H54 (cell line): ENCODE measurements around the gene USHBP1.

Source experiments
- DNase-seq: peaks from one replicate; pipeline ENCODE4 v3.0.0; 2011; ENCODE audit warnings: low spot score, mixed read lengths; ENCODE audit not compliant: insufficient read length
- FAIRE-seq: peaks from 3 replicates; lab custom pipeline; 2011; peaks lifted over from hg19 to GRCh38; lab: Jason Lieb, UNC
- POLR2A ChIP-seq: IDR thresholded peaks from 2 replicates; pipeline ENCODE4 v1.6.1; 2011; ENCODE audit warnings: low read depth, mild to moderate bottlenecking, low read length

The USHBP1 gene

DNA sequence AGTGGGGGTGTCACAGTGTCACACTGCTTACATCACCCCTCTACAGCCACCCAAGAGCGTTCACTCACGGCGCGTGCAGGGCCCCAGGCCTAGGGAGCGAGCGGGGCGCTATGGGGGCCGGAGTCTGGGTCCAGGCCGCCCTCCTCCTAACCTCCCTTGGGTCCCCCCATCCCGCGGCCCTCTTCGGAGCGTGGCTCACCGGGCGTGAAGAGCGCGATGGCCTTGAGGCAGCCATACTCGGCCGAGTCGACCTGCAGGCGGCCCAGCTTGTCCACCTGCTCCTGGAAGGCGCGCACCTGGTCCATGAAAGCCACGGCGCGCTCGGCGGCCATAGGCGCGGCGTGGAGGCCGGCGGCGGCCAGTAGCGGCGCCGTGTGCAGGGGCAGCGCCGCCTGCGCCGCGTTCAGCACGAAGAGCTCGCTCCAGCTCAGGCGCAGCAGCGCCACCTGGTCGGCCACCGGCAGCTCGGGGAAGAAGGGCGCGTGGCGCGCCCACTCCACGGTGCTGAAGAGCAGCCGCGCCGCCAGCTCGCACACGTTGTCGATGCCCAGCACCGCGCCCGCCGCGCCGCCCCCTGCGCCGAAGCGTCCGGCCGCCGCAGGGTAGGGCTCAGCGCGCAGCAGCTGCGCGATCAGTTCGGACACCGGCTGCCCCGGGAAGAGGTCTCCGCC lies 29.1 kb downstream of the USHBP1 start:
- FAIRE-seq, result no peak
- no peak for DNase-seq
- no peak for TF ChIP-seq POLR2A

DNA sequence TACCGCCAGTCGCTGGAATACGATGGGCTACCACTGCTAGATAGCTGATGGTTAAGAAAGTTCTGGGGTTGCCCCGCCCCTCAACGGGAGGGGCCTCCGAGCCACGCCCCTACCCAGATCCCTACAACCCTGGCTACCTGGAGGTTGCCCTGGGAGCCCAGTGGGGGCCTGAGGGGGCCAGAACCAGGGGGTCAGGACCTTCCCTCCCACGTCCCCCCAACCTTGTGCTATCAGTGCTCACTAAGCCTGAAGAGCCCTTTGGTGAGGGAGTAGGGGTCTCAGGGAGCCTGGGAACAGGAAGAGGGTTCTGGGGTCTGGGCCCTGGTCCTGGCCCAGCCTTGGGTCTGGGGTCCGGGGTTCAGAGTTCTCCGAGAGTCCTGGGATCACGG lies 29.6 kb downstream of the USHBP1 start:
- FAIRE-seq, result no peak
- peak; percentile 65 for DNase-seq
- TF ChIP-seq POLR2A, result no peak

DNA sequence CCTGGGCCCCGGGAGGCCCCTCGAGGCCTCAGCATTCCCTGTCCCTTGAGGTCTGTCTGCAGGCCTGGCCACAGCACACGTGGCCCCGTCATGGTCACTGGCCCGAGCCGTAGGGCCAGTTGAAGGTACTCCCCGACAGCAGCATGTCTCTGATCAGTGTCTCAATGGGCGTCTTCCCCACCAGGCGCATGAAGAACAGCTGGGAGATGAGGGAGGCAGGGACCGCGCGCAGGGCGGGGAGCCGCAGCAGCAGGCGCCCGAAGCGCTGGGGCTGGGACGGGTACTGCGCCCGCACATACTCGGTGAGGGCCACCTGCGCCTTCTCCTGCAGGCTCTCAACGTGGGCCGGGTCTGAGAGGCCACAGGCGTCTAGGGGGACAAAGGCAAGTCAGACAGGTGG lies 32.3 kb downstream of the USHBP1 start:
- no peak for FAIRE-seq

DNA sequence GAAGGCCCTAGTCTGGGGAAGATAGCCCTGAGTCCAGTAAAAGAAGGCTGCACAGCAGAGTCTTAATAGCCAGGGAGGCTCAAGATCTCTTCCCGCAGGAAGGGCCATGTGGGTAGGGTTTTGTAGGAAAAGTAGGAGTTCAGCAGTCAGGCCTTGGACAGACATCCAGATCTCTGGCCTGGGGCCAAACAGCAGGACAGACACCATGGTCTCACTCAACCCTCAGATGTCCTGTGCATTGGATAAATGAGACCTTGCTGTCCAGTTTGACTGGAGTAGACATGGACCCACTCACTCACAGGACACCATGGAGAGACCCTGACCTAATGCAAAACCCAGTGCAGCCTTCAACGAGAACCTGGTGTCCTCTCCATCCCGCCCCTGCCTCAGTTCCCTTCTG lies 34.7 kb downstream of the USHBP1 start:
- FAIRE-seq (no peak), DNase-seq (no peak)
- TF ChIP-seq POLR2A, result no peak

More for the DNA sequence above, 32.3 kb downstream of the USHBP1 start:
- no peak for TF ChIP-seq POLR2A
- no peak for DNase-seq

DNA sequence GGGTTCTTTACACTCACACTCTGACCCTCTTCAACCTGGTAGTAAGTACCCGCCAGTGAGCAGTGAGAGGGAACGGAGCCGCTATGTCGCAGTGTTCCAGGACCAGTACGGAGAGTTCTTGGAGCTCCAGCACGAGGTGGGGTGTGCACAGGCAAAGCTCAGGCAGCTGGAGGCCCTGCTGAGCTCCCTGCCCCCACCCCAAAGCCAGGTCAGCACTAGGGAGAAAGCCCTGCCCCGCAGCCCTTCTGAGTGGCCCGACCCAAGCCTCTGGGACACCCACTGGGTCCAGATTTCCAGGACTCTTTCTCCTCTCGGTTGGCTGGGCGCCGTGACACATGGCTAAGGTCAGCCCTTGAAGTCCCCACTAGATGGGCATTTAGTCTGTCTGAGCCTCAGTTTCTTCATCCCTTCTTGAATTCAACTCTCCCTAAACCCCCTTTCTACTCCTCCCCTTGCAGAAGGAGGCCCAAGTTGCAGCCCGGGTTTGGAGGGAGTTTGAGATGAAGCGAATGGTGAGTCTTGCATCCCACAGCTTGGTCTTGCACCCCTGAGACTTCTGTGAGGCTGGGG lies 36.7 kb downstream of the USHBP1 start:
- no peak for FAIRE-seq
- TF ChIP-seq POLR2A, result no peak
- DNase-seq, result no peak

DNA sequence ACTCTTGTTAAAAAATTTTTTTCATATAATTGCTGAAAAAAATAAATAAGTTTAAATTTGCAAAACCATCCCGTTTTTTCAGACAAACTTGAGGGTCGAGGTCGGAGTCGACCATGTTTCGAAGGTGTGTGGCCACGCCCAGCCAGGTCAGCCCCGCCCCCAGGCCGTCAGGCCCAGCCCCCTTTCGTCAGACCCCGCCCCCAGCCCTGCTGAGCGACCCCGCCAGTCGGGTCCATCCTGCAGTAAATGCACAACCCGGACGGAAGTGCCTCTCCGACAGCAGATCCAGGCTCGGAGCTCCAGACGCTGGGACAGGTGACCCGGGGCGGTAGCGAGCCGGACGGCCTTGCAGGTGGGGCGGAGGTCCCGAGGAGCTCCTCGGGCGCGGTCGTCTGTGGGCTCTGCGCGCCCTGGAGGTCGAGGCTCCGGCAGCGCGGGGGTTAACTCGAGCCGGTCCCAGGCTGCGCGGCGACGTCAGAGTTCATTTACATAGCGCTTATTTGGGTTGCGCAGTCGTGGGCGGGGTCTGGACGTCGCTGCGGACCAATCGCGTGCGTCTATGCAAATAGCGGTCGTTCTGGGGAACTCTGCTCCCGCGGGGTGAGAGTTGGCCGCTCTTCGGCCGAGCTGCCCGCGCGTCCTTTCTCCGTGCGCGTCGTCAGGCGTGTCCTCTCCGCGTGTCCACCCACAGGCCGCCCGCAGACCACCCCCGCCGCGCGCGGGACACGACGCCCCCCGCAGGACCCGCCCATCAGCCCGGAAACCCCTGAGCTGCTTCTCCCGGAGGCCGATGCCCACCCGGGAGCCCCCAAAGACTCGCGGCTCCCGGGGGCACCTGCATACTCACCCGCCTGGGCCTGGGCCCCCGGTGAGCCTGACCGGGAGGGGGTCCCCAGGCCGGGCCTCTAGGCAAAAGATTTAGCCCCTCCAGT lies 38.3 kb downstream of the USHBP1 start, which contains the start of gene OCEL1:
OCEL1 (plus strand) TSS at position 225 of the 932 bp plus-strand sequence; CDS start at position 247, 22 bp downstream.
- FAIRE-seq (peak; percentile 71), DNase-seq (peak; percentile 89)
- TF ChIP-seq POLR2A, result peak; percentile 84

DNA sequence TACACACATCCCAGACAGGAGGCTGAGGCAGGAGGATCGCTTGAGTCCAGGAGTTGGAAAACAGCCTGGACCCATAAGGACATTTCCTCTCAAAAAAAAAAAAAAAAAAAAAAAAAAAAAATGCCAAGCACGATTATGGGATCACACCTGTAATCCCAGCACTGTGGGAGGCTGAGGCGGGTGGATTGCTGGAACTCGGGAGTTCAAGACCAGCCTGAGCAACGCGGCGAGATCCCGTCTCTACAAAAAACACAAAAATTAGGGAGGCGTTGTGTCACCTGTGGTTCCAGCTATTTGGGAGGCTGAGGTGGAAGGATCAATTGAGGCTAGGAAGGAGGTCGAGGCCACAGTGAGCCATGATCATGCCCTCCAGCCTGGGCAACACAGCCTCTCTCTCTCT lies 39.5 kb downstream of the USHBP1 start:
- DNase-seq (no peak), FAIRE-seq (no peak)
- no peak for TF ChIP-seq POLR2A

DNA sequence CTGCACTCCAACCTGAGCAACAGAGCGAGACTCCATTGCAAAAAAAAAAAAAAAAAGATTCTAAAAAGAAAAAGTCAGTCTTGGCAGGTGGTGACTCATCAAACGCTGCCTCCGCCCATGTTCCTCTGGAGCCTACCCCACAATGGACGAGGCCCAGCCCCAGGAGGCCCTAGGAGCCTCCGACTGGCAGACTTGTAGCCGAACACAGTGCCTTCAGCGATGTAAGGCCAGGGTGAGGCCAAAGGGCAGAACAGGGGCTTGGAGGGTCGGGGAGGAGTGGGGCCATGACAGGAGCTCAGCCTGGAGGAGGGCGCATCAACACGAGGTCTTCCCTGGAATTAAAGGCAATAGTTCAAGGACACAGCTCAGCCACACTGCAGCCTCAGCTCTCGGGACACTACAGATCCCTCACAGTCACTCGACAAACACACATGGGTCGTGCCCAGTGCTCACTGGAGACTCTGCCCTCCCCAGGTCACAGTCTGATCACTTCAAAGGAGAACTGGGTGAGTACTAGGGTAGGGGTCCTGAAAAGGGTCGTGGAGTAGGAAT lies 44.3 kb downstream of the USHBP1 start:
- FAIRE-seq, result no peak
- DNase-seq, result peak; percentile 67
- TF ChIP-seq POLR2A, result no peak

DNA sequence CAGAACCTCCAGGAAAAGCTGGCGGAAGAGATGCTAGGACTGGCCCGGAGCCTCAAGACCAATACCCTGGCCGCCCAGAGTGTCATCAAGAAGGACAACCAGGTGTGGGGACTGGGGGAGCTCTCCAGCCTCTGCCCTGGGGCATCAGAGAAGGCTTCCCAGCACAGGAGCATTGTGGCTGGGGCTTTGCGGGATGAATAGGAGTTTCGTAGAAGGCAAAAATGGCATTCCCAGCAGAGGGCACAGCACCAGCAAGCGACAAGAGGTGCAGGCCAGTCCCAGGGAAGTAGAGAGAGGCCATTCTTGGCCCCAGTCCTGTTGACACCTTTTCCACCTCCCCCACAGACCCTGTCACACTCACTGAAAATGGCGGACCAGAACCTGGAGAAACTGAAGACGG lies 45.3 kb downstream of the USHBP1 start:
- DNase-seq, result no peak
- TF ChIP-seq POLR2A, result no peak
- no peak for FAIRE-seq

DNA sequence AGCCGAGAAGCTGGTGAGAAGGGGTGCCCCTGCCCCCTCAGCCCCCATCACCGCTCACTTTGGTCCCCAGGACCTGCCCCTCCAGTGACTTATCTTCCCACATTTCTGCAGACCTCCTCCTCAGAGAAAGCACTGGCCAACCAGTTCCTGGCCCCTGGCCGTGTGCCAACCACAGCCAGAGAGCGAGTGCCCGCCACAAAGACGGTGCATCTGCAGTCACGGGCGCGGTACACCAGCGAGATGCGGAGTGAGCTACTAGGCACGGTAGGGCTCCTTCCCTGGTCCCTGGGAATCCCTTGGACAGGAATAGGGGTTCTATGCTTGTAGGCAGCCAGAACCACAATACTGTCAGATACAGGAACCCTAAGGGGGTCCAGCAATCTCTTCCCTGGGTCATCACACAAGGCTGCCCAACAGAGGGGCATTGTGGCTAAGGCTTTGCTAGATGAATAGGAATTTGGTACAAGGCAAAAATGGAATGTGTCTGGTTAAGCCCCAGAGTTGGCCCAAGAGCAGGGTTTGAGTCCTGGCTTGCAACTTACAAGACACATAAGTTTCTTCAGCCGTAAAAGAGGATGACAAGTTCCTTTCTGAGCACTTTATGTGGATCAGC lies 48.4 kb downstream of the USHBP1 start:
- DNase-seq (no peak), FAIRE-seq (no peak)
- TF ChIP-seq POLR2A, result no peak

DNA sequence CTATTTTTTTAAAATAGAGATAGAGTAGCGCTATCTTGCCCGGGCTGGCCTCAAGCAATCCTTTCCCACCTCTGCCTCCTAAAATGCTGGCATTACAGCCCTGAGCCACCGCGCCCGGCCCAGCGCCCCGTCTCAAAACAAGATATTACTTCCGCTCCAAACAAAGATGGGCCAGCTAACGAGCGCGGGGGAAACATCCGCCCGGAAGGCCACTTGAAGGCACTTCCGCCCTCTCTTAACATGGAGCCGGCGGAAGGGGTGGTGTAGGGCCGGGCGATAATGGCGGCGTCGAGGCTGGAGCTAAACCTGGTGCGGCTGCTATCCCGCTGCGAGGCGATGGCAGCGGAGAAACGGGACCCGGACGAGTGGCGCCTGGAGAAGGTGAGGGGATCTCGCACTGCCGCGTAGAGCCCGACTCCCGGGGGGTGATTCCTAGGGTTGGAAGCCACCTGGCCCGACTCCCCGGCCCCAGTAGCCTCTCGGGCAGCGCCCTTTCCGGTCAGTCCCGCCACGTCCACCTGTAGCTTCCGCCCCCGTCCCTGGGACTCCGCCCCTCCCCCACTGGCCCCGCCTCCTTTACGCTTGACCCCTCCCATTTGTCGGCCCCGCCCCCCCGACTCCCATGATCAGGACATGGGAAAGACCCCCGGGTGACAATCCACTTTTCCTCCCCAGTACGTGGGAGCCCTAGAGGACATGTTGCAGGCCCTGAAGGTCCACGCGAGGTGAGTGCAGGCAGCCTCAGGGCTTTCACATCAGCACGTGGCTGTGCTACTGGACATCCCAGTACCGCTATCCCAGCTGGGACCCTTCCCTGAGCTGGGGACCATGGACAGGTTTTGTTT lies 49.2 kb downstream of the USHBP1 start, which contains the start of gene USE1:
USE1 (plus strand) TSS at position 231 of the 845 bp plus-strand sequence; CDS start at position 280, 49 bp downstream.
- FAIRE-seq, result no peak
- TF ChIP-seq POLR2A, result peak; percentile 41

DNA sequence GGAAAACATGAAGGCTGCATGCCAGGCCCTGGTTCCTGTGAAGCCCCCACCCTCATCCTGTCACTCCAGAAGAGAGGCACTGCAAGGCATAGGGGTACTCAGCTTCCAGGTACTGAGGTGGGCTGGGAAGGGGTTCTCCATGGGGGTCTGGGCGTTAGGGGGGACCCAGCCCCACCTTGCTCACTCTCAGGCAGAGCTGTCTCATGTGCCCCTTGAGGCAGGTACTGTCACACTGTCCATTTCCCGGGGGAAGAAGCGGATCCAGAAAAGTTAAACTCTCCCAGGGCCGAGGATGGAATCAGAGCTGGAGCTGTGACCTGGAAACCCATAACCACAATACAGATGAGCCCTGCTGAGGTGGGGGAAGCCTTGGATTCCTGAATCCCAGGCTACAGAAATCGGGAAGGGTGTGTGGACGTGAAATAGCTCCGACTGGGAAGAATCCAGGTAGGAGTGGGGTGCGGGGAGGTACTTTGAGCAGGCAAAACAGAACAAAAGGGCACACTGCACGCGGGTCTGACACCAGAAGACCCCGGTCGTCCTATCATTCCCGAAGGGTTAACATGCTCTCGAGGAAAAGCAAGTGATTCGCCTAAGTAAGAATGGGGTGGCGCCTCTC lies 49.9 kb downstream of the USHBP1 start:
- FAIRE-seq, result no peak
- no peak for DNase-seq

More for the DNA sequence above, 49.2 kb downstream of the USHBP1 start, which contains the start of gene USE1:
- DNase-seq, result peak; percentile 87

More for the DNA sequence above, 49.9 kb downstream of the USHBP1 start:
- TF ChIP-seq POLR2A, result no peak
